Thyroid gland (tissue), 4 donors: ENCODE results near the gene CHRNA7.

Source experiments
- POLR2A ChIP-seq, 2 donors: fragments of 450-650 bp; IDR thresholded peaks; one replicate each; pipeline ENCODE4 v1.6.1; 2017; ENCODE audit warnings: antibody characterized with exemption in 2 of 2, mild to moderate bottlenecking in 2 of 2, moderate library complexity in 1 of 2
- TF ChIP-seq, protein P1 (sequence below), 6 experiments: fragments of 200-600 bp in 3 of 6; fragments of 450-650 bp in 3 of 6; sonication (generic) in 3 of 6; IDR thresholded peaks; one replicate each; pipeline ENCODE4 v1.5.1; 2016 to 2019; ENCODE audit warnings: antibody characterized with exemption in 6 of 6, mild to moderate bottlenecking in 2 of 6, inconsistent platforms in 1 of 6, moderate library complexity in 1 of 6

DNA sequence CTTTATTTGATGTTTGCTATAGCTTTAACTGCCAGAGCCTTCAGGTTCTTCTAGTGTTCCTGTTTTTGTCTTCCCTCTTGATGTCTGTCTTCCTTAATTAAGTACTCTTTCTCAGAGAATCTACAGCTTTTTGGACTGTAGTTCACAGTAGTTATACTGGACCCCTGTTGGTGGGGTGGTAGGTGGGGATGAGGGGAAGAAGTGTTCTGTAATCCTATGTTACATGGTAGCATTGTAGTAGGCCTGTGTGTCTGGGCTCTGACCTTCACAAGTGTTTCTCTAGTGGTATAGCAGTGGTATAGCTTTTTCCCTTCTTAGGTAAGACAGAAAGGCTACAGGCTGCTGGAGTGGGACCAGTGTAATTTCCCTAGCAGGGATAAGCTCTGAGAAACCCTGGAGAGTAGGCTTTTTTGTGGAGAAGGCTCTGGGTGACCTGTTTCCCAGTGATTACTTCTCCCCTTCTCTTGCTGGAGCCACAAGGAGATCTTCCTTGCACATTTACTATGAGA lies 59.6 kb downstream of the CHRNA7 start:
- no peak for TF ChIP-seq POLR2A (IDR thresholded peaks at IDR 0.05)
- TF ChIP-seq, protein P1, sequence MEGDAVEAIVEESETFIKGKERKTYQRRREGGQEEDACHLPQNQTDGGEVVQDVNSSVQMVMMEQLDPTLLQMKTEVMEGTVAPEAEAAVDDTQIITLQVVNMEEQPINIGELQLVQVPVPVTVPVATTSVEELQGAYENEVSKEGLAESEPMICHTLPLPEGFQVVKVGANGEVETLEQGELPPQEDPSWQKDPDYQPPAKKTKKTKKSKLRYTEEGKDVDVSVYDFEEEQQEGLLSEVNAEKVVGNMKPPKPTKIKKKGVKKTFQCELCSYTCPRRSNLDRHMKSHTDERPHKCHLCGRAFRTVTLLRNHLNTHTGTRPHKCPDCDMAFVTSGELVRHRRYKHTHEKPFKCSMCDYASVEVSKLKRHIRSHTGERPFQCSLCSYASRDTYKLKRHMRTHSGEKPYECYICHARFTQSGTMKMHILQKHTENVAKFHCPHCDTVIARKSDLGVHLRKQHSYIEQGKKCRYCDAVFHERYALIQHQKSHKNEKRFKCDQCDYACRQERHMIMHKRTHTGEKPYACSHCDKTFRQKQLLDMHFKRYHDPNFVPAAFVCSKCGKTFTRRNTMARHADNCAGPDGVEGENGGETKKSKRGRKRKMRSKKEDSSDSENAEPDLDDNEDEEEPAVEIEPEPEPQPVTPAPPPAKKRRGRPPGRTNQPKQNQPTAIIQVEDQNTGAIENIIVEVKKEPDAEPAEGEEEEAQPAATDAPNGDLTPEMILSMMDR (IDR thresholded peaks at IDR 0.05), result no peak
